Activated CD4-positive, alpha-beta T cell treated with anti-CD3 and anti-CD28 coated beads for 24 hours (primary cell): ENCODE data around the gene NCBP3.
"Not testable (repeated sequence)": the region's sequence is repeated elsewhere in the genome, so short reads cannot be mapped to it uniquely, and the experiment has no call there.

Source experiments
- DNase-seq, 2 donors: peaks; one replicate each; pipeline ENCODE4 v3.0.0-alpha.2; 2020; ENCODE audit warnings: low read depth in 2 of 2

NCBP3 gene

GRCh38 chr17:3848229-3848835, 2.3 kb upstream of the NCBP3 start:
- no peak for DNase-seq

- no peak for DNase-seq
Observed at GRCh38 chr17:3847165-3847670, 1.2 kb upstream of the NCBP3 start.

- no peak for DNase-seq
Observed at GRCh38 chr17:3846437-3847164, 555 bp upstream of the NCBP3 start.

GRCh38 chr17:3845291-3845620, 790 bp downstream of the NCBP3 start:
- peak; percentile 12 to 28 for DNase-seq

GRCh38 chr17:3844556-3844955, 1.5 kb downstream of the NCBP3 start:
- not testable (repeated sequence) for DNase-seq

- peak; percentile 19 to 26 for DNase-seq
Observed at GRCh38 chr17:3843935-3844516, 2.0 kb downstream of the NCBP3 start.

- no peak for DNase-seq
Observed at GRCh38 chr17:3838206-3838605, 7.8 kb downstream of the NCBP3 start.

GRCh38 chr17:3836551-3836950, 9.5 kb downstream of the NCBP3 start:
- no peak for DNase-seq

GRCh38 chr17:3835410-3836229, 10.4 kb downstream of the NCBP3 start:
- no peak for DNase-seq

- no peak for DNase-seq
Observed at GRCh38 chr17:3834811-3835210, 11.2 kb downstream of the NCBP3 start.

GRCh38 chr17:3828852-3829232, 17.2 kb downstream of the NCBP3 start:
- DNase-seq, result no peak

- DNase-seq, result no peak
Observed at GRCh38 chr17:3828151-3828851, 17.7 kb downstream of the NCBP3 start.

GRCh38 chr17:3827124-3827773, 18.8 kb downstream of the NCBP3 start:
- peak; percentile 53 to 67 for DNase-seq

GRCh38 chr17:3826191-3826590, 19.9 kb downstream of the NCBP3 start:
- no peak for DNase-seq

GRCh38 chr17:3821101-3821500, 24.9 kb downstream of the NCBP3 start:
- no peak for DNase-seq

- no peak for DNase-seq
Observed at GRCh38 chr17:3818786-3819185, 27.3 kb downstream of the NCBP3 start.

- DNase-seq, result no peak
Observed at GRCh38 chr17:3817851-3818605, 28.0 kb downstream of the NCBP3 start.

- no peak for DNase-seq
Observed at GRCh38 chr17:3815925-3816324, 30.1 kb downstream of the NCBP3 start.

- DNase-seq, result no peak
Observed at GRCh38 chr17:3815122-3815521, 30.9 kb downstream of the NCBP3 start.

GRCh38 chr17:3814361-3814760, 31.7 kb downstream of the NCBP3 start:
- no peak for DNase-seq
